ENCODE measurements around the gene PDPR. TPM values are rescaled to one million over a fixed set of nuclear protein-coding genes. Genes with fewer than 3 reads are reported as not detected.
"Not testable (repeated sequence)": the region's sequence is repeated elsewhere in the genome, so short reads cannot be mapped to it uniquely, and the experiment has no call there.

Gene PDPR
- total RNA-seq, result 10 to 100 TPM; 13.9 to 15.7 TPM

DNA sequence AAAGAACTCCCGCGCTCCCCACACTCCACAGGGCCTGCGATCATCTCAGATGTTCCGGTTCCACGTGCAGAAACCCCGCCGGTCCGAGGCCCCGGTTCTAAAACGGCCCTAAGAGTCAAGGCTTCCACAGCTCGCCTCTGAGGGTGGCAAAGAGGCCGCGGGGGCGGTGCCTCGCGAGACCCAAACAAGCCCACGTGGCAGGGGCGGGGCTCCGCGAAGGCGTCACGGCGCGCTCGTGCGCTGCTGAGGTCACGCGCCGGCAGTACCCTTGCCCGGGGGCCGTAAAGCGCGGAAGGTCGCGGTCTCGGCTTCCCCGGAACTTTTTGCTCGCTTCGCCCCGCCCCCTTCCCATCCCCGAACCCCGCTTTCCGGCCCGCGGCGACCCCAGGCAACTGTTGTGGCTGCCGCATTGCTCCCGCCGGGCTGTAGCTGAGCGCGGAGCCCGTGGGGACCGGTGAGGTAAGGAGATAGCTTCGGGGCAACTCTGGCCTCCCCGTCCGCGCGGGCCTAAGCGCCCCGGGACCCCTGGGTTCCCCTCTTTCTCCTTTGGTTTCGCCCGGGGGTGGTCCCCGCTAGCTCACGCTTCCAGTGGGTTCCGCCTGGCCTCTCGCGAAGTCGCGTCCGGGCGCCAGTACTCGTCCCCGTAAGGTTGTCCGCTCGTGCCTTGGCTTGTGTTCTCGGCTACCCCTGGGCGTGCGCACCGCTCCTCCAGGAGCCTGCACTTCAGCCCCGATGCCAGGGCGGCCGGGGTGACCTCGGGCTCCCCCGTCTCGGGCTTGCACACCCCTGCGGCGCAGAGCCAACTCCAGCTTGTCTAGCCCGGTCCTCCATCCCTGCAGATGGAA lies at the start of gene PDPR:
TSS of gene PDPR (plus strand) at position 351 of the 845 bp plus-strand sequence. CDS start 6,161 bp downstream, outside the sequence.
- peak; percentile 96 for DNase-seq
- POLR2A ChIA-PET, result interaction anchor here (0.6 kb wide), 1 partner anchor 182 kb away, joined by 3 read pairs; no protein-coding TSS in a partner anchor
- H3K36me3 Mint-ChIP-seq; H3K27me3 Mint-ChIP-seq; intact Hi-C loops (cut with micrococcal nuclease); H3K9me3 Mint-ChIP-seq; CTCF ChIA-PET: not testable (repeated sequence)
- peak within 1 kb of the TSS; percentile 85 for H3K4me3 Mint-ChIP-seq
- H3K27ac Mint-ChIP-seq, result peak within 1 kb of the TSS; percentile 65
- H3K4me1 Mint-ChIP-seq (ENCODE audit: low read depth), result peaks cover 27% of the 10 kb centered on the region

- intact Hi-C loops (cut with micrococcal nuclease); CTCF ChIA-PET; H3K9me3 Mint-ChIP-seq; POLR2A ChIA-PET; H3K4me1 Mint-ChIP-seq (ENCODE audit: low read depth); H3K36me3 Mint-ChIP-seq; H3K27me3 Mint-ChIP-seq: not testable (repeated sequence)
- H3K27ac Mint-ChIP-seq, result peak overlapping the region; percentile 74
- H3K4me3 Mint-ChIP-seq, result peak overlapping the region; percentile 79
- peak; percentile 78 for DNase-seq
Observed at GRCh38 chr16:70064841-70065370, 49.2 kb upstream of the PDPR start.

DNA sequence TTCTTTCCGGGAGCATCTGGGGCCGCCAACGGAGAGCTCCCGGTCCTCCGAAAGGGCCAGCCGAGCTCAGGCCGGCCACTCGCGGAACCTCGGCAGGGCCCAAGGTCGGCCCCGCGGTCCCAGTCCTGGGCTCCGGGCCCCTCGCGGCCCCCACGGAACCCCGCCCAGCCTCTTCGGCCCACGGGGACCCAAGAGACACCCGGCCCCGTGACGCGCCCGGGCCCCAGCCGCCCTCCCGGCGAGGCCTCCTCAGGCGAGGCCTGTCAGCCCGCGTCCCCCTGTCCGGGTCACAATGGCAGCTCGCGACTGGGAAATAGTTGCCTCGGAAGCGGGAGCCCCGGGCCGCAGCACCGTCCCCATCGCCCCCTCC lies 48.8 kb upstream of the PDPR start:
- H3K27me3 Mint-ChIP-seq; POLR2A ChIA-PET; H3K9me3 Mint-ChIP-seq; intact Hi-C loops (cut with micrococcal nuclease); H3K36me3 Mint-ChIP-seq; H3K4me1 Mint-ChIP-seq (ENCODE audit: low read depth); CTCF ChIA-PET; H3K27ac Mint-ChIP-seq; DNase-seq: not testable (repeated sequence)
- peak overlapping the region; percentile 81 for H3K4me3 Mint-ChIP-seq

GRCh38 chr16:70065746-70066658 lies 48.1 kb upstream of the PDPR start:
- Mint-ChIP-seq H3K4me3 (peak overlapping the region; percentile 81), H3K27ac (peak overlapping the region; percentile 64)
- CTCF ChIA-PET; H3K9me3 Mint-ChIP-seq; H3K4me1 Mint-ChIP-seq (ENCODE audit: low read depth); POLR2A ChIA-PET; intact Hi-C loops (cut with micrococcal nuclease); H3K27me3 Mint-ChIP-seq; H3K36me3 Mint-ChIP-seq: not testable (repeated sequence)
- peak; percentile 93 for DNase-seq

DNA sequence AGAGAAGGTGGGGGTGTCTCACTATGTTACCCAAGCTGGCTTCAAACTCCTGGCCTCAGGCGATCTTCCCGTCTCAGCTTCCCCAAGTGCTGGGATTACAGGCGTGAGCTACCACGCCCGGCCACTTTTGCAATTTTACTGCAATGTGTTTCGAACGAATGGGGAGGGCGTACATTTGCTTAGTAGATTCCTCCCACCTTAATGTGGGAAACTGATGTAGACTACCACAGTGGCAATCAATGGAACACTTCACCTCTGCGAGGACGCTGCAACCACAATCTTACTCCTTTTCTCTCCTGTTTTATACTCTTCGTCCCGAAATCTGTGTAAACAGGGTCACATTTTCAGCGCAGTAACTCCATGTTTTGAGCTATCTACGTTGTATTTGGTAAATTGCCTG lies 47.4 kb upstream of the PDPR start:
- H3K4me1 Mint-ChIP-seq (ENCODE audit: low read depth); H3K36me3 Mint-ChIP-seq; H3K27ac Mint-ChIP-seq; DNase-seq; CTCF ChIA-PET; H3K27me3 Mint-ChIP-seq; H3K9me3 Mint-ChIP-seq; intact Hi-C loops (cut with micrococcal nuclease); POLR2A ChIA-PET: not testable (repeated sequence)
- H3K4me3 Mint-ChIP-seq, result peak overlapping the region; percentile 64

GRCh38 chr16:70079081-70079480 lies 35.1 kb upstream of the PDPR start:
- H3K9me3 Mint-ChIP-seq; H3K4me1 Mint-ChIP-seq (ENCODE audit: low read depth); intact Hi-C loops (cut with micrococcal nuclease); CTCF ChIA-PET; POLR2A ChIA-PET; H3K36me3 Mint-ChIP-seq; DNase-seq; H3K4me3 Mint-ChIP-seq; H3K27me3 Mint-ChIP-seq; H3K27ac Mint-ChIP-seq: not testable (repeated sequence)

DNA sequence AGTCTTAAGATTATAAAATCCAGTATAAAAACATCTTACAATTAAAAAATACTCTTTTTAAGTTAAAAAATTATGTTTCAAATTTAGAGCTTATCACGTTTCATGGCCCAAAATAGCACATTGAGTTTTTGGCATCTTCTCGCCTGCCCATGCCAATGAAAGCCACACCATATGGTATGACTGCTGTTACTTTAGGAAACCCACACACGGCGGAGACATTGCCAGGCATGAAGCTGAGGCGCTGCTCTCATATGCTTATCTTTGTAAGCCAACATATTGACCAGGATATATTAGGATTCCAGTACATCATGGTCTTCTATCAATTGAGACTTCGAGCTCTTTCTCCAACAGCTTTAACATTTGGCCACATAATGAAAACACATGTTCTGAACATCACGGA lies 32.9 kb upstream of the PDPR start:
- H3K27ac Mint-ChIP-seq; H3K27me3 Mint-ChIP-seq; H3K4me3 Mint-ChIP-seq; H3K4me1 Mint-ChIP-seq (ENCODE audit: low read depth); DNase-seq; intact Hi-C loops (cut with micrococcal nuclease); H3K36me3 Mint-ChIP-seq; POLR2A ChIA-PET; H3K9me3 Mint-ChIP-seq; CTCF ChIA-PET: not testable (repeated sequence)

DNA sequence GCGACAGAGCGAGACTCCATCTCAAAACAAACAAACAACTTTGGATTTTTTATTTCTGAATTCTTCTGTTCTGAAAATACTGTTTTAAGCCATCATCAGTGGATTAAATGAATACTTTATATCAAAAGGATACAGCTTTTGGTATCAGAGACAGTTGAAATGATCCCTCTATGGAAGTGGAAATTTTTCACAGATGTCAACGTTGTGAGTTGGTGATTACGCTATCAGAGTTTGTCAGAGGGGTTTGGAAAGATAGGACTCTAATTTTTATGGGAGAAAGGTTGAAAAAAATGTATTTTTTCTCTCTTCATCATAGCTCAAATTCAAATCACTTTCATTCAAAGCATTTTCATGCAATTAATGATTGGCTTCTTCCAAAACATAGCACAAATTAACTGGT lies 30.2 kb upstream of the PDPR start:
- DNase-seq; H3K9me3 Mint-ChIP-seq; H3K27ac Mint-ChIP-seq; H3K4me3 Mint-ChIP-seq; intact Hi-C loops (cut with micrococcal nuclease); CTCF ChIA-PET; POLR2A ChIA-PET; H3K27me3 Mint-ChIP-seq; H3K36me3 Mint-ChIP-seq; H3K4me1 Mint-ChIP-seq (ENCODE audit: low read depth): not testable (repeated sequence)

DNA sequence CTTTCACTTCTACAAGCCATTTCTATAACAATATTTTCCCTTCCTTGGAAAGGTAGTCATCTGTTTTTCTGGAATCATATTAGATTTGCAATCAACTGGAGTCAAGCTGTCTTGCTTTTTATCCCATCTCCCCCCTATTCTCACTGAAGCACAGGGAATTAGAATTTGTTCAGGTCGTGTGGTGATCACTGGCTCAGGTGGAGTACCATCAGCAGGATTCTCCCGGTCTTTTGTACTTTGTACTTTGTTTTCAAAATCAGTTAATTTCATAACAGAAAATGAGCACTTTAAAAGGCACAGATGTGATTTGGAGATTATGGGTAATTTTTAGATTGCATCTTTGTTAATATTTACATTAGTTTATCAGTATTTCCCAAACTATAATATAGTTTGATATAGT lies 26.0 kb upstream of the PDPR start:
- H3K27ac Mint-ChIP-seq; H3K4me1 Mint-ChIP-seq (ENCODE audit: low read depth); intact Hi-C loops (cut with micrococcal nuclease); POLR2A ChIA-PET; H3K36me3 Mint-ChIP-seq; CTCF ChIA-PET; H3K9me3 Mint-ChIP-seq; DNase-seq; H3K27me3 Mint-ChIP-seq; H3K4me3 Mint-ChIP-seq: not testable (repeated sequence)

DNA sequence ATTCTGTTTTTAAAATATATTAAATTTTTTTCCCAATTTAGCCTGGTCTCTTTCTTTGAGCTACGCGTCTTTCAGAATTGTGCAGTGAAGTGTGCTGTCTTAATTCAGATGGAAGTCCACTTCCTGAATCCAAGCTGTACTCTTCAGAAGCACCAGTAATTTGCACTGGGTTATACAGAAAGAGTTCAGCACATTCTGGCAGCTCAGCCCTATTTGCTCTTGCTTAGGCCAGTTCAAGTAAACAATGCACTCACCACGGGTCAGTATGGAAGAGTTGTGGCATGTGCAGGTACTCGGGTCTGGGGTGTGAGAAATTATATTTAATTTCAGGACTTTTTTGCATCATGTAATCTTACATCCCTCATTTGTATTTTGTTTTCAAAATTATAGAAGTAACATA lies 25.3 kb upstream of the PDPR start:
- H3K4me3 Mint-ChIP-seq; H3K27ac Mint-ChIP-seq; H3K9me3 Mint-ChIP-seq; DNase-seq; H3K27me3 Mint-ChIP-seq; CTCF ChIA-PET; intact Hi-C loops (cut with micrococcal nuclease); H3K36me3 Mint-ChIP-seq; POLR2A ChIA-PET; H3K4me1 Mint-ChIP-seq (ENCODE audit: low read depth): not testable (repeated sequence)

- H3K27me3 Mint-ChIP-seq; DNase-seq; H3K4me1 Mint-ChIP-seq (ENCODE audit: low read depth); H3K9me3 Mint-ChIP-seq; H3K27ac Mint-ChIP-seq; H3K36me3 Mint-ChIP-seq; intact Hi-C loops (cut with micrococcal nuclease); POLR2A ChIA-PET; CTCF ChIA-PET; H3K4me3 Mint-ChIP-seq: not testable (repeated sequence)
Observed at GRCh38 chr16:70089289-70089688, 24.8 kb upstream of the PDPR start.

DNA sequence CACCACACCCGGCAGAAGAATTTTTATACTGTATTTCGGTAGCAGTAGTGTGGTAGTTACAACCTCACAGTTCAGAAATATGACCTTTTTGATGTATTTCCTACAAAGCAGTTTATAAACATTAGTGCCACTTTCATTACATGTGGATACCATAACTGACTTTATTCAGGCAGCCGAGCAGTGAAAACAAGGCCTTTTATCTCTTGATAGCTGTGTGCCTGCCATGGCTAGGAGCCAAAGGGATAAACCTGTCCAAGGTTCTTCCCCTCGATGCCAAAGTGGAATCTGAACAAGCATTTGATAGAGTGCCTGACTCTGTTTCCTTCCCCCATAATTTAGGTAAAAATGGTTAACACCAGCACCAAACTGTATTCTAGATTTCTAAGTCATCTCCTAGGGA lies 23.0 kb upstream of the PDPR start:
- H3K36me3 Mint-ChIP-seq; CTCF ChIA-PET; H3K27ac Mint-ChIP-seq; intact Hi-C loops (cut with micrococcal nuclease); H3K4me1 Mint-ChIP-seq (ENCODE audit: low read depth); H3K9me3 Mint-ChIP-seq; H3K27me3 Mint-ChIP-seq; H3K4me3 Mint-ChIP-seq; DNase-seq; POLR2A ChIA-PET: not testable (repeated sequence)
